PC-9 (cell line): ENCODE results near the gene ACP3.

Experiments used
- CTCF ChIP-seq: fragments of 200-600 bp; sonication (generic); conservative IDR thresholded peaks from 2 replicates; pipeline ENCODE4 v1.6.1; 2017; ENCODE audit warnings: mixed run types, antibody characterized with exemption, mild to moderate bottlenecking, moderate library complexity
- EZH2 ChIP-seq: fragments of 200-600 bp; sonication (generic); IDR thresholded peaks from 2 replicates; pipeline ENCODE4 v1.8.0; 2017; ENCODE audit warnings: antibody characterized with exemption, low read depth

- no peak for TF ChIP-seq CTCF
- no peak for TF ChIP-seq EZH2
These were observed 1.2 kb downstream of the ACP3 start for GRCh38 chr3:132318451-132318850.
